Right ventricle myocardium inferior (tissue), 1 donor: ENCODE measurements around the gene CCM2L. TPM values are rescaled to one million over a fixed set of nuclear protein-coding genes. Genes with fewer than 3 reads are reported as not detected.

Experiments
- ATAC-seq: fragments of 200-7000 bp; cut with Tn5 transposase; one replicate; pipeline ENCODE4 v1.9.1; 2020; ENCODE audit warnings: mild to moderate bottlenecking, moderate library complexity
- DNase-seq: peaks from one replicate; pipeline ENCODE4 v3.0.0; 2021; ENCODE audit errors: missing footprints
- intact Hi-C: fragments of 100-400 bp; cut with DNase I; formaldehyde crosslinking; loops from one replicate; pipeline ENCODE4 v1.11.0; 2022
- total RNA-seq: library from RNA; stranded (reverse); fragmentation: NEBNext Ultra II Directional; extraction: Animal tissue kit (Norgen Biotek cat#: 25700); gene quantifications from one replicate; pipeline ENCODE4 v1.2.1, GENCODE V29; 2021
- donor health status: DM: no; HTN: yes; CAD: no; lungs with severe emphysema.

The CCM2L gene
- total RNA-seq, 1 donor from 2014 or later = 10.3 TPM

DNA sequence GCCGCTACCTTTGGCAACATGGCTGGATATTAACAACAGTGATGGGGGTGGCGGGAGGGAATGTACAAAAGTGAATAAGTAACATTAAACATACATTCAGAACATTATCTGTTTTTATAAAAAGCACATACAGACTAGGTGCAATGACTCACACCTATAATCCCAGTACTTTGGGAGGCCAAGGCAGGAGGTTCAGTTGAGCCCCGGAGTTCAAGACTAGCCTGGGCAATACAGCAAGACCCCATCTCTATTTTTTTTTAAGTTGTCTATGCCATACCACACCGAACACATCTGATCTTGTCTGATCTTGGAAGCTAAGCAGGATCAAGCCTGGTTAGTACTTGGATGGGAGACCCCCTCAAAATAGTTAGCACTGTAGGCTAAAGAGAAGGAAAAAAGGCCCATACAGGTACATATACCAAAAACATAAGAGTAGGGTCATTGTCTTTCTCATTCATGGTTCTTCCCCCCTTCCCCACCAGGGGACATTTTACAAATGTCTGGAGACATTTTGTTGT, 40.1 kb downstream of the CCM2L start:
- ATAC-seq (no peak), DNase-seq (no peak)
- intact Hi-C loops = no loop called here

DNA sequence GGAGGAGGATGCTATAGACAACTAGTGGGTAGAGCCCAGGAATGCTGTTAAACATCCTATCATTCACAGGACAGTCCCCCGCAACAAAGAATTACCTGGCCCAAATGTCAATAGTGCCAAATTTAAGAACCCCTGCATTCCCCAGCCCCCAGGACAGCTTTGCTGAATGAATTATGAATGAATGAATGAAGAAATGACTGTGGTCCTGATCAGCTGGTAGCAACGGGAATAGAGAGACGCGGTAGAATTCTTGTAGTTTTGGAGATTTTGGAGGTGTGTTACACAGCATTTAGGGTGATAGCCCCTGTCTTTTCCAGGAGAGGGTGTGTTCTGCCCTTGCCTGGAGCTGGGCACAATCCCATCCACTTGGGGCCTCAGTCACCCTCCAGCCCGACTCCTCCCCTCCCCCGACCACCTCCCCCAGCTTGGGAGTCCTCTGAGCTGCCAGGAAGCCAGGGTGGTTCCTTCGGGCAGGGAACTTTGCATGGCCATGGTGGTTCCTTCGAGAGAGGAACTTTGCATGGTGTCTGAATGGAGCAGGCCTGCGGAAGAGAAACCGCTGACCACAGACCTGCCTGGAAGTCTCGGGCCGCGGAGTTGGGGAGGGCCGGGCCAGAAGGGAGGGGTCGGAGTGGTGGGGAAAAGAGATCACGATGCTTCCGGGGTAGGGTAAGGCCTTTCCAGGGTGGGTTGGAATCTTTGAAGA, 40.8 kb downstream of the CCM2L start:
- intact Hi-C loops = no loop called here
- DNase-seq (peak; percentile 91), ATAC-seq (peak; percentile 74)

DNA sequence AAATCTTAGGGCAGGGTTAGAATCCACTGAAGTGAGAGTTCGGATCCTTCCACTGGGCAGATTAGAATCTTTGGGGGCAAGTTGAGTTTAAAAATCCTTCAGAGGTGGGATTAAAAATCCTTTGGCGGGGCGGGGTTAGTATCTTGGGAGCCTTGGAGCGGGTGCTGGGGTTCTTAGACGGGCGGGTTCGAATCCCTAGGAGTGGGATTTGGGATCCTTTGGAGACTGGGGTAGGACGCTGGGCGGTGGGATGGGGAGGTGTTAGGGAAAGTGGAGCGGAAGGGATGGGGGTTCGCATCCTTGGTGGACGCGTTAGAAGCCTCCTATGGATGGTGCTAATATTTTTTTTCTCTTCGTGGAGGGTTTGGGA, 41.5 kb downstream of the CCM2L start:
- peak; percentile 14 for ATAC-seq
- intact Hi-C loops = no loop called here
- no peak for DNase-seq

DNA sequence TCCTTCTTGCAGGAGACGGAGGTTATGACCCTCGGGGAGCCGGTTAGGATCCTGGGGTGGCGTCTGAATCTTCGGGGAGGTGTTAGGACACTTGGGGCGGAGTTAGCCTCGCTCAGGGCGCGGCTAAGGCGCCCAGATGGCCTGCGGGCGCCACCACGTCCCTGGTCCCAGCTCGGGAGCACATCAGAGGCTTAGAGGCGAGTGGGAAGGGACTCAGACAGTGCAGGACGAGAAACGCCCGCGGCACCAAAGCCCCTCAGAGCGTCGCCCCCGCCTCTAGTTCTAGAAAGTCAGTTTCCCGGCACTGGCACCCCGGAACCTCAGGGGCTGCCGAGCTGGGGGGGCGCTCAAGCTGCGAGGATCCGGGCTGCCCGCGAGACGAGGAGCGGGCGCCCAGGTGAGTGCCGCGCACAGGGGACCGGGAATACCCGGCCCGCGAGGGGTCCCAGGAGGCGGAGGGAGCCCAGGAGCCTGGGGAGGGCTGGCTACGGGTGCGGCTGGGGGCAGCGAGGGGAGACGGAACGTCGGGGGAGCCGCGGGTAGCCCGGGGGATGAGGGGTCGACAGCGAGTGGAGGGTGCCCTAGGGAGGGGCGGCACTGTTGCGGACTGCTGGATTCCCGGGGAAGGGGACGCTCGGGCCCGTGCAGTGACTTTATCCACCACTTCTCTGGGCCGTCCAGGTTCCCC, 42.0 kb downstream of the CCM2L start, which contains the start of gene HCK:
HCK (plus strand) TSS at position 153 of the 688 bp plus-strand sequence.
- DNase-seq = peak; percentile 90
- intact Hi-C loops = no loop called here
- peak; percentile 82 for ATAC-seq

DNA sequence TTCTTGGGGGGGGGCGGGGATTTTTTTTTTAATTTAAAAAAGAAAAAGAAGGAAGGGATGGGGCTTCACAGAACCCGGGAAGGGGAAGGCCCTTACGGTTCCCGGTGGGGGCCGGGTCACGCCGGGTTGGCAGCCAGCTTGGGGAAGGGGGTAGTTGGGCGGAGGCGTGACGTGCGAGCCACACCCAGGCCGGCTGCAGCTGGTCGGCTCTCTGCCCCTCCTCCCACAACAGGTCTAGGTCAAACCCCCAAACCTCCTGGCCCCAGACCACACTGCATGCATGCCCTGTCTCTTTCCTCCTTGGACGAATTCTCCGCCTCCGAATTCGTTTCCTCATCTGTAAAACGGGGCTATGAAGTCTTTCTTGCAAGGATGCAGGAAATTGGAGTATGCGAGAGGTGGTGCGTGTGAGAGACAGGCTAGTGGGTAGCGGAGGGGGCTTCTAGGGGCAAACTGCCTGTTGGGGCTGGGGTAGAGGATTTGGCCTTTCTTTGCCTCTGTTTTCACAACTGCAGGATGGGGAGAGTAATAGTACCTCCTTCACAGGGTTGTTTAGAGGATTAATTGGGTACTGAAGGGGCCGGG, 42.6 kb downstream of the CCM2L start:
- peak; percentile 93 for DNase-seq
- peak; percentile 49 for ATAC-seq
- intact Hi-C loops = no loop called here

DNA sequence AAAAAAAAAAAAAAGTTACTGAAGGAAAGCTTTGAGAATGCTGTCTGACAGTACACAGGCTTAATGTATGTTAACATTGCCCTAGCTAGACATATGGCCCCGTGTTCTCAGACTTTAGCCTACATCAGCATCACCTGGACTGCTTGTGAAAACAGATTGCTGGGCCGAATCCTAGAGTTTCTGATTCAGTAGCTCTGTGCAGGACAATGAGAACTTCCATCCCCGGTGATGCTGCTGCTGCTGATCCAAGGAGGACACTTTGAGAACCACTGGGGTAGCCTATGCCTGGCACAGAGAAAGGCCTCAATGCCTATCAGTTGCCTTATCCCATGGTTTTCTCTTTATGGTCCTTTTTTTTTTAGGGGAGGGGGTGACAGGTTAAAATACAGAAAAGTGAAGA, 43.4 kb downstream of the CCM2L start:
- ATAC-seq = no peak
- DNase-seq = no peak
- intact Hi-C loops = no loop called here

DNA sequence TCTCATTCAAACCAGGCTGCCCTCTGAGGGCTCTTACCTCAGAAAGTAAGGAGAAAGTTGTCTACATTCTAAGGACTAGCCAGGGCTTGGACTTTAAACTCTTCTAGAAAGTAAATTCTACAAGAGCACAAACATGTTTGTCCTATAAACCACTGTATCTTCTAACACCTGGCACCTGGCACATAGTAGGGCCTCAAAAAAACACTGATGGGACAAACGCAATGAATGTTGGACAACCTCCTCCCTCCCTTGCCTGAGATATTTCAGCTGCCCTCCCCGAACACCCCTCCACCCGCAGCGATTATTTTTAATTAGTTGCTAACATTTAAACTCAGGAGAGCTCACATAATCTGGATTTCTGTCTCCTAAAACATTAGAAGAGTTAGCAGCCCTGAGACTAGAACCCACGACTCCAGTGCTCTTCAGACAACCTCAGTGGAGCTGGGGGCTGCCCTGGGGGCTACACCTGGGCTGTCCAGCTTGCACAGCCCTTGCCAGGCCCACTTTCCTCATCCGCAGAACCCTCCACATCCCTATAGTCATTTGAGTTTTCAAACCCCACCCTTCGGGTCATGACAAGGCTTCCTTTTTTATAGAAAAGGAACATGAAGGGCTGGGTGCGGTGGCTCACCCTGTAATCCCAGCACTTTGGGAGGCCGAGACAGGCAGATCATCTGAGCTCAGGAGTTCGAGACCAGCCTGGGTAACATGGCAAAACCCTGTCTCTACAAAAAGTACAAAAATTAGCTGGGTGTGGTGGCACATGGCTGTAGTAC, 46.7 kb downstream of the CCM2L start:
- peak; percentile 33 for ATAC-seq

DNA sequence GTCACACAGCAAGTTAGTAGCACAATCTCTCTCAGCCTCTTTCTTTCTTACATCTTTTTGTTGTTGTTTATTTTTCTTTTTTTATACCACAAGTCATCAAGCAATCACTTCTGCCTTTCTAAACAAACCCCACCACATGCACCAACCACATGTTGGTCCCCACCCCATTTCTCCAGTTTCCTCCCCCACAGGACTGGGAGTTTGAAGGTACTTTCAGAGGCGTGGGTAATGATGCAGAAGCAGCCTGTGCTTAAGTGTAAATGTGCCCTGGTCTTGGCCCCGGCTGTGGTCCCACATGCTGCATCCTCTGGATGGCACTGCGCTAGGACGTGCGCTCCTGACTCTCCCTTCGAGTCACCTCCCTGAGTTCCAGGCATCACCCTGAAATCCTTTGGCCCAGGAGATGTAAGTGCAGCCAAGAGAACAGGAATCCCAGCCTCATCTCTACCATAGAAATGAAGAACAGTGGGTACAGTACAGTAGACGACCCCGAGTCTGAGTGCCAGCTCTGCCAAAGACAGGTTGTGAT, 47.5 kb downstream of the CCM2L start:
- intact Hi-C loops = no loop called here
- DNase-seq = no peak
- no peak for ATAC-seq

More for the DNA sequence above, 46.7 kb downstream of the CCM2L start:
- intact Hi-C loops = no loop called here
- no peak for DNase-seq

DNA sequence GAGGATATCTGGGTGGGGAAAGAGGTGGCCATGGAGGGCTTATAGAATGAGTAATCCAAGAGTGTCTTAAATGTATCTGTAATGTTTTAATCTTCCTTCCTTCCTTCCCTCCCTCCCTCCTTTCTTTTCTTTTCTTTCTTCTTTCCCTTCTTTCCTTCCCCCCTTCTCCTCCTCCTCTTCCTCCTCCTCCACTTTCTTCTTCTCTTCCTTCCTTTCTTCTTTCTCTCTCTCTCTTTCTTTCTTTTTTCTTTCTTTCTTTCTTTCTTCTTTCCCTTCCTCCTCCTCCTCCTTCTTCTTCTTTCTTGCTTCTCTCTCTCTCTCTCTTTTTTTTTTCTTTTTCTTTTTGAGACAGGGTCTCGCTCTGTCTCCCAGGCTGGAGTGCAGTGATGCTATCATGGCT, 49.0 kb downstream of the CCM2L start:
- no peak for ATAC-seq
- no peak for DNase-seq
- intact Hi-C loops = no loop called here

DNA sequence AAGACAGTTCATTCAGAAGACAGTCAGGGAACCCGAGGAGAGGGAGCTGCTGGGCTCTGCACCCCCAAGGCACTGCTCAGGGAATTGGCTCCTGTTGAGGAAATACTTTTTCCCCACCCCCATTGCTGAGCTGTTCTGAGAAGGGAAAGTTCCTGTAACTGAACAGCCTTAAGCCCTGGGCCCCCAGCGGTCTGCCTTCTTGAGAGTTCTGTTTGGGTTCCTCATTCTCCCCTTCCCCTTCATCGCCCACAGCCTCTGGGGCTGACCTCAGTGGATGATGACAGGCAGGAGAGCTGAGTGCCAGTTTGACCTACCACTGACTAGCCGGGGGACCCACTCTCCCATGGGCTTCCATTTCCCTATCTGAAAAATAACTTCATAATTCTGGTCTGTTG, 52.5 kb downstream of the CCM2L start:
- peak; percentile 93 for DNase-seq
- intact Hi-C loops = no loop called here
- peak; percentile 86 for ATAC-seq

DNA sequence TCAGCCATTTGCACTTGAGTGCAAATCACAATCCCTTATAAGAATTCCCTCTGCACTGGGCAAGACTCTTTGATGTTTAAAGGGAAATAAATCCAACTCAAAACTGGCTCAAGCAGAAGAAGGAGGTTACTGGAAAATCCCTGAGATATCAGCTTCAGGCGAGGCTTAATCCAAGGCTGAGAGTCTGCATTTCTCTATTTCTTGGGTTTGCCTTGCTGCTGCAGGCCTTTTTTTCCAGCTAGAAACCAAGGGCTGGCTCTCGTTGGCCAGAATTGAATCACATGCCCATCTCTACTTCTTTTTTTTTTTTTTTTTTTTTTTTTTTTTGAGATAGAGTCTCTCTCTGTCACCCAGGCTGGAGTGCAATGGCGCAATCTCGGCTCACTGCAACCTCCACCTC, 53.5 kb downstream of the CCM2L start:
- DNase-seq = no peak
- ATAC-seq = peak; percentile 27
- intact Hi-C loops = no loop called here

DNA sequence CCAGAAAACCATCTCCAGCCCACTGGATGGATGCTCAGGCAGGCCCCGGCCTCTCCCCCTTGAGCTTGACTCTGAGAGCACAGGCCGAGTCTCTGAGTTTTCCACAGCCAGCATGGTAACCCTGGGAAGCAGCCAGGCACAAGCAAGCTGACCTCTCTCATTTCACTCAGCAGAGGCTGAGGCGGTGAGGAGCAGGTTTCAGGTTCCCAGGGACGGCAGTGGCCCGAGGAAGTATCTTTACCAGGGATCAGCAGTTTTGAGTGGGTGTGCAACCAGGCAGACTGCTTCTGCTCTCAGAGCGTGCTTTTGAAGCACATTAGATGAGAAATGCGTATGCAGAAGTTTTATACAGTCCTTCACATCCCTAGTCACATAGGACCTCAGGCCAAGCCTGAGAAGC, 54.4 kb downstream of the CCM2L start:
- intact Hi-C loops = no loop called here
- DNase-seq (no peak), ATAC-seq (no peak)

DNA sequence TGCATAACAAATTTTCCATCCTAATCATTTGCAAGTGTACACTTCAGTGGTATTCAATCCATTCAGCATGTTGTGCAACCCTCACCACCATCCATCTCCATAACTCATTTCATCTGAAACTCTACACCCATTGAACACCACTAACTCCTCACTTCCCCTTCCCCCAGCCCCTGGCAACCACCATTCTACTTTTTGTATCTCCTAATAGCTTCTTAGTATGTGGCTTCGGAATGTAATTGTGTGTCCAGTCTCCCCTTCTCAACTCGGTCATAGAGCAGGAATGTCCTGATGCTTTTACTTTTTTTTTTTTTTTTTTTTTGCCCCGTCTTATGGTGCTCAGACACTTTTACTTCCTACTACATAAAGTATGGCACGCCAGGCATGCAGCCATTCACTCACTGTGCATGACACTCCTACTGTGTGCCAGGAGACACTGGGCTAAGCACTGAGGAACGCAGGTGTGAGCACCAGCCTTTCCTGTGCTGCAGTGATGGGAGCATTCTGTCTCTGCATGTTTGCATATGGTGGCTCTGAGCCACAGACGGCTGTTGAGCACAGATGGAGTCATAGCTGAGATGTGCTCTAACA, 57.1 kb downstream of the CCM2L start:
- ATAC-seq (no peak), DNase-seq (no peak)
- intact Hi-C loops = no loop called here

DNA sequence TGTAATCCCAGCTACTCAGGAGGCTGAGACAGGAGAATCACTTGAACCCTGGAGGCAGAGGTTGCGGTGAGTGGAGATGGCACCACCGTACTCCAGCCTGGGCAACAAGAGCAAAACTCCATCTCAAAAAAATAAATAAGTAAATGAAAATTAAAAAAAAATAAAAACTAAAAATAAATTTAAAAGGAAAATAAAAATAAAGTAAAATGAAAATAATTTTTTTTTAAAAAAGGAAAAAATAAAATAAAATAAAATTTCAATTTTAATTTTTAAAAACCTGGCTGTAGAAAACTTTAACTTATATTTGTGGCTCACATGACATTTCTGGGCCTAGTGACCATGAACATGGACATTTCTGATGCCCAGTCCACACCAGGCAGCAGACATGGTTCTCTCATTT, 57.9 kb downstream of the CCM2L start:
- DNase-seq = no peak
- intact Hi-C loops = no loop called here
- no peak for ATAC-seq

DNA sequence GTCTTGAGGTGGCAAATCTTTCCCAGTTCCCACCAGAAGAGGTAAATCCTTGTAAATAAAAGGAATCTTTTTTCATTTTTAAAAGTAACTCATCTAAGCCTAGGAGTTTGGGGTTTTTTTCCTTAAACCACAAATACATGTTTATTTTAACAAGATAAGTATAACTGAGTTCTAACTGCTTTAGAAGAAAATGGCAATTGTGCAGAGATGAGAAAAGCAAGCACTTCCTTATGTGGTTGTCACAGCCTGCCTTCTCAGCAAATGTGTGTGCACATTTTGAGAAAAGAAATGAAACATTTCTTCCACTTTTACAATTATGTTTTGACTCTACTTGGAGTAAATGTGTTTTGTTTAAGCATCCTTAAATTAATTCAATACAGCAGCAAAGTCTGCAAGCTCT, 59.5 kb downstream of the CCM2L start:
- intact Hi-C loops = no loop called here
- DNase-seq (no peak), ATAC-seq (no peak)

DNA sequence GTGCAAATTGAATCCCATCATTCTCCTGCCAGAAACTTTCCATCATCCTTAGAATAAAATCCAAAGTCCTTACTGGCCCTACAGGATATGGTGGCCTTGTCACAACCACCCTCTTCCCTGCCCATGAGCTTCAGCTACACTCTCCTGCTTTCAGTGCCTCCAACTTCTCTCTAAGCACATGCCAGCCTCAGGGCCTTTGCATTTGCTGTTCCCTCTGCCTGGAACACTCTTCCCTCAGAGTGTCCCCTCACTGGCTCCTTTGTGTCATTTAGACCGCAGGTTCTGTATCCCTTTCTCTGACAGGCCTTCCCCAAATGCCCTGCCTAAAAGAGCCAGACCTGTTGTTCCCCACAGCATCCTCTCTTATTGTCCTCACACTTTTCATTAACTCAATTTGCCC, 60.0 kb downstream of the CCM2L start:
- ATAC-seq = no peak
- intact Hi-C loops = no loop called here
- DNase-seq = no peak

DNA sequence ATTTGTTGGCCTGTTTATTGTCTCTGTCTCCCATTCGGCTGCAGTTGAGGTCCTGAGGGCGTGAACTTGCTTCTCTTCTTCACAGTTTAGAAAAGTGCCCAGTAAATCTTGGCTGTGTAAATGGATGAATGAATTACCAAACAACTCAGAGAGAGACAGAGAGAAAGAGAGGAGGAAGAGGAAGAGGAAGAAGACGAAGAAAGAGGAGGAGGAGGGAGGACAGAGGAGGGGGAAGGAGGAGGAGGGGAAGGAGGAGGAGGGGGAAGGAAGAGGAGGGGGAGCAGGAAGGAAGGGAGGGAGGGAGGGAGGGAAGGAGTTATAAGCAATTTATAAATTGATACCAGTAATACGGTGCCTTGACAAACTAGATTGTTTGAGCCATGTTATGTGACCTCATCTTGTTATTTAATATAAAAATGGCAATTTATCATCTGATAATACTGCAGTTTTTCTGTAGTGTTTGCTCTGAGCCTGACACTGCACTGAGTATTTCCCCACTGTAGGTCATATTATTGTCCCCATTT, 60.5 kb downstream of the CCM2L start:
- DNase-seq (no peak), ATAC-seq (no peak)
- intact Hi-C loops = no loop called here

DNA sequence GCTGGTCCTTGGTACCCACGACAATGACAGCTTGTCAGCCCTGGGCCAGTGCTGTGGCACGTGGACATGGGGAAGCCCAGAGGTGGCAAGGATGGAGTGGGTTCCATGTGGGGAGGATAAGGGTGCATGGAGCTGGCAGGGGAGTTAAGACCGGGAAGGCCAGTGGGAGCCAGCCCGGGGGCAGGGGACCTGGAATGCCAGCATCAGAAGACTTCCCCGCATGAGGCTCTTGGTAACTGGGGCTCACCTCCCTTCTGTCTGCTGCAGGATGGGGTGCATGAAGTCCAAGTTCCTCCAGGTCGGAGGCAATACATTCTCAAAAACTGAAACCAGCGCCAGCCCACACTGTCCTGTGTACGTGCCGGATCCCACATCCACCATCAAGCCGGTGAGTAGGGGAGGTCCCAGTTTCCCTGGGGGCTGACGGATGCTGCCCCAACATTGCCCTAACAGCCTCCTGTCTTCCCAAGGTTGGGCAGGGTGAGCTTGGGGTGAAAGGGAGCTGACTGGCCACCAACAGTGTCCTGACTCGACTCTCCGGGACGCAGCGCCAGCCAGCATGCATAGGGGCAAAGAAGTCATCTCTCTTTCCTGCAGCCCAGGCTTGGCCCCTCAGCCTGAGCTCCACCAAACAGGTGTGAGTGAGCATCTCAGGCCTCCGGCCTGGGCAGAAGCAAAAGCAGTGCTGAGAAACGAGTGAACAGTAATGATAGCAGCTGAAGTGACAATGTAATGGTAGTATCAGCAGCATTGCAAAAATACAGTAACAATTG, 61.3 kb downstream of the CCM2L start:
- intact Hi-C loops = no loop called here
- DNase-seq (no peak), ATAC-seq (no peak)
